HCT116 (cell line): ENCODE data around the gene XYLT1.

Experiments
- CTCF ChIP-seq, 3 experiments: fragments of 200-600 bp in 1 of 3; sonication (generic) in 1 of 3; IDR thresholded peaks in 2 of 3; conservative IDR thresholded peaks in 1 of 3; 2 replicates each; pipeline ENCODE4 v1.5.1; 2012 to 2017; ENCODE audit warnings: low read depth in 2 of 3, low read length in 2 of 3, antibody characterized with exemption in 1 of 3, borderline replicate concordance in 1 of 3, control low read depth in 1 of 3, mild to moderate bottlenecking in 1 of 3, mixed read lengths in 1 of 3, mixed run types in 1 of 3, moderate library complexity in 1 of 3; ENCODE audit not compliant: insufficient read depth in 1 of 3
- EZH2phosphoT487 ChIP-seq: fragments of 200-600 bp; IDR thresholded peaks from 2 replicates; pipeline ENCODE4 v1.6.1; 2018; ENCODE audit warnings: antibody characterized with exemption, borderline replicate concordance
- POLR2A ChIP-seq: IDR thresholded peaks from 2 replicates; pipeline ENCODE4 v1.7.0; 2011; ENCODE audit warnings: borderline replicate concordance; ENCODE audit not compliant: insufficient read depth, insufficient read length; ENCODE audit errors: extremely low read depth
- YY1 ChIP-seq: IDR thresholded peaks from 2 replicates; pipeline ENCODE4 v1.6.1; 2011; ENCODE audit warnings: low read length, low read depth, moderate library complexity, mild to moderate bottlenecking; ENCODE audit not compliant: insufficient replicate concordance; ENCODE audit errors: extremely low read depth
- ZFX ChIP-seq: fragments of 450-650 bp; IDR thresholded peaks from 2 replicates; pipeline ENCODE4 v1.6.1; 2017
- ZNF274 ChIP-seq: fragments of 200-500 bp; sonication (Bioruptor generic); IDR thresholded peaks from 2 replicates; pipeline ENCODE4 v1.6.1; 2014; ENCODE audit warnings: mild to moderate bottlenecking, low read depth, low read length, inconsistent platforms
- TF ChIP-seq, protein P1 (sequence below): IDR thresholded peaks from 2 replicates; pipeline ENCODE4 v1.6.1; 2012
- TF ChIP-seq, protein P2 (sequence below): IDR thresholded peaks from 2 replicates; pipeline ENCODE4 v1.6.1; 2012; ENCODE audit warnings: low read depth

DNA sequence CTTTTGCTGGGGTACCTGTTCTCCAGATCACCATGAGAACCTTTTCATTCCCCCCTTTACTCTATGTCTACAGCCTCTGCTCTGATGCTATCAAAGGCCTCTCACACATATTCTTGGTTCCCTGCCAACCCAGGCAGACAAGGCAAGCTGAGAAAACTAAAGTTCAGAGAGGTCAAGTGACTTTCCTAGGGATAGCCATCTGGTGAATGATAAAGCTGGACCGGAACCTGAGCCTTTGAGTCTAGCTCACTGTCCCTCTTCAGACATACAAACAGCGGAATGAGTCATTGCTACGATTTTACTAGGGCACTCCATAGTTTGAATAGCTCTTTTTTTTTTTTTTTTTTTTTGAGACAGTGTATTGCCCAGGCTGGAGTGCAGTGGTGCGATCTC lies 73.3 kb downstream of the XYLT1 start:
- TF ChIP-seq POLR2A, result no peak
- no peak for TF ChIP-seq EZH2phosphoT487
- no peak for TF ChIP-seq CTCF (IDR thresholded peaks at IDR 0.05 in 2 of 3, conservative IDR thresholded peaks at IDR 0.05 in 1 of 3; ENCODE audit: borderline replicate concordance in 1 of 3, insufficient read depth in 1 of 3, low read depth in 2 of 3, low read length in 2 of 3)
- no peak for TF ChIP-seq ZFX
- TF ChIP-seq, protein P1, sequence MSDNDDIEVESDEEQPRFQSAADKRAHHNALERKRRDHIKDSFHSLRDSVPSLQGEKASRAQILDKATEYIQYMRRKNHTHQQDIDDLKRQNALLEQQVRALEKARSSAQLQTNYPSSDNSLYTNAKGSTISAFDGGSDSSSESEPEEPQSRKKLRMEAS, result no peak
- TF ChIP-seq, protein P2, sequence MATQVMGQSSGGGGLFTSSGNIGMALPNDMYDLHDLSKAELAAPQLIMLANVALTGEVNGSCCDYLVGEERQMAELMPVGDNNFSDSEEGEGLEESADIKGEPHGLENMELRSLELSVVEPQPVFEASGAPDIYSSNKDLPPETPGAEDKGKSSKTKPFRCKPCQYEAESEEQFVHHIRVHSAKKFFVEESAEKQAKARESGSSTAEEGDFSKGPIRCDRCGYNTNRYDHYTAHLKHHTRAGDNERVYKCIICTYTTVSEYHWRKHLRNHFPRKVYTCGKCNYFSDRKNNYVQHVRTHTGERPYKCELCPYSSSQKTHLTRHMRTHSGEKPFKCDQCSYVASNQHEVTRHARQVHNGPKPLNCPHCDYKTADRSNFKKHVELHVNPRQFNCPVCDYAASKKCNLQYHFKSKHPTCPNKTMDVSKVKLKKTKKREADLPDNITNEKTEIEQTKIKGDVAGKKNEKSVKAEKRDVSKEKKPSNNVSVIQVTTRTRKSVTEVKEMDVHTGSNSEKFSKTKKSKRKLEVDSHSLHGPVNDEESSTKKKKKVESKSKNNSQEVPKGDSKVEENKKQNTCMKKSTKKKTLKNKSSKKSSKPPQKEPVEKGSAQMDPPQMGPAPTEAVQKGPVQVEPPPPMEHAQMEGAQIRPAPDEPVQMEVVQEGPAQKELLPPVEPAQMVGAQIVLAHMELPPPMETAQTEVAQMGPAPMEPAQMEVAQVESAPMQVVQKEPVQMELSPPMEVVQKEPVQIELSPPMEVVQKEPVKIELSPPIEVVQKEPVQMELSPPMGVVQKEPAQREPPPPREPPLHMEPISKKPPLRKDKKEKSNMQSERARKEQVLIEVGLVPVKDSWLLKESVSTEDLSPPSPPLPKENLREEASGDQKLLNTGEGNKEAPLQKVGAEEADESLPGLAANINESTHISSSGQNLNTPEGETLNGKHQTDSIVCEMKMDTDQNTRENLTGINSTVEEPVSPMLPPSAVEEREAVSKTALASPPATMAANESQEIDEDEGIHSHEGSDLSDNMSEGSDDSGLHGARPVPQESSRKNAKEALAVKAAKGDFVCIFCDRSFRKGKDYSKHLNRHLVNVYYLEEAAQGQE, result no peak
- no peak for TF ChIP-seq ZNF274
- no peak for TF ChIP-seq YY1
